NCI-H2107 treated with DMSO at 0.1 percent for 48 hours (cell line): ENCODE data around the gene FLYWCH2.
"Not testable (repeated sequence)": the region's sequence is repeated elsewhere in the genome, so short reads cannot be mapped to it uniquely, and the experiment has no call there.

Experiments
- DNase-seq: peaks from one replicate; lab custom pipeline; 2025; ENCODE audit not compliant: unreplicated experiment; lab: John Stamatoyannopoulos, UW

Gene FLYWCH2

GRCh38 chr16:2912330-2913199, 29.6 kb downstream of the FLYWCH2 start:
- peak; percentile 52 for DNase-seq

GRCh38 chr16:2913603-2914002, 30.6 kb downstream of the FLYWCH2 start:
- no peak for DNase-seq

DNA sequence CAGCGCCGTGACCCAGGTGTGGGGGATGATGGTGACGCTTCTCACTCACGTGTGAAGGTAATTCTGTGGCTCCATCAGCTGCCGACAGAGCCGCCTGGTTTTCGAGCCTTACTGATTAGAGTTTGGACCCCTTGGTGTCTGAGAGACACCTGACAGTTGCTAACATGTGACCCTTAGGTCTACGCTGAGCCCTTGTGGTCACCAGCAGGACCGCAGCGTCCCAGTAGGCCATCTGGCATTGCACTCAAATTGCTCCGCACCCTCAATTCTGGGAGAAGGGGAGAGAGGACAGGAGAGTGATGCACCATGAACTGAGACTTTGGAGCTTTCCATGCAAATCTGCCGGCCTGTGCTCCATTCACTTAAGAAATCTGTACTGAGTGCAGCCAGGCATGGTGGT, 31.2 kb downstream of the FLYWCH2 start:
- no peak for DNase-seq

DNA sequence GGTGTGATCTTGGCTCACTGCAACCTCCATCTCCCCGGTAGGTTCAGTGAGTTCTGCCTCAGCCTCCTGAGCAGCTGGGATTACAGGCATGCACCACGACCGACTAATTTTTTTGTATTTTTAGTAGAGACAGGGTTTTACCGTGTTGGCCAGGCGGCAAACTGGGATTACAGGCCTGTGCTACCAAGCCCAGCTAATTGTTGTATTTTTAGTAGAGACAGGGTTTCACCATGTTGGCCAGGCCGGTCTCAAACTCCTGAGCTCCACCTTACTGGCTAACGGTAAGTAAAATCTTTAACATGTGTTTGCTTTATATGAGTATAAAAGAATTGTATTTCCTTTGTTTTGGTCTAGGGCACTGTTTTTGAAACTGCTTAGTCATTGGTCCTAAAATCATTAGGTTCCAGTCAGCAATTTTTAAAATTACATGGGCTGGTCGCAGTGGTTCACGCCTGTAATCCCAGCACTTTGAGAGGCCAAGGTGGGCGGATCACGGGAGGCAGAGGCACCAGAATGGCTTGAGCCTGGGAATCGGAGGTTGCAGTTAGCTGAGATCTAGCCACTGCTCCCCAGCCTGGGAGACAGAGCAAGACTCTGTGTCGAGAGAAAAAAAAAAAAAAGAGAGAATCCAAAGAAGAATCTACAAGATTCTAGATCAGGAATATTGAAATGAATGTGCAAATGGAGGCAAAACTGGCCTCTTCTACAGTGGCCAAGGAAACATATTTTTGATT, 32.3 kb downstream of the FLYWCH2 start:
- DNase-seq = no peak

GRCh38 chr16:2919511-2920255, 36.7 kb downstream of the FLYWCH2 start:
- DNase-seq = peak; percentile 38

- DNase-seq = no peak
These were observed 40.5 kb downstream of the FLYWCH2 start for GRCh38 chr16:2923481-2923880.

- no peak for DNase-seq
These were observed 42.1 kb downstream of the FLYWCH2 start for GRCh38 chr16:2924901-2925755.

DNA sequence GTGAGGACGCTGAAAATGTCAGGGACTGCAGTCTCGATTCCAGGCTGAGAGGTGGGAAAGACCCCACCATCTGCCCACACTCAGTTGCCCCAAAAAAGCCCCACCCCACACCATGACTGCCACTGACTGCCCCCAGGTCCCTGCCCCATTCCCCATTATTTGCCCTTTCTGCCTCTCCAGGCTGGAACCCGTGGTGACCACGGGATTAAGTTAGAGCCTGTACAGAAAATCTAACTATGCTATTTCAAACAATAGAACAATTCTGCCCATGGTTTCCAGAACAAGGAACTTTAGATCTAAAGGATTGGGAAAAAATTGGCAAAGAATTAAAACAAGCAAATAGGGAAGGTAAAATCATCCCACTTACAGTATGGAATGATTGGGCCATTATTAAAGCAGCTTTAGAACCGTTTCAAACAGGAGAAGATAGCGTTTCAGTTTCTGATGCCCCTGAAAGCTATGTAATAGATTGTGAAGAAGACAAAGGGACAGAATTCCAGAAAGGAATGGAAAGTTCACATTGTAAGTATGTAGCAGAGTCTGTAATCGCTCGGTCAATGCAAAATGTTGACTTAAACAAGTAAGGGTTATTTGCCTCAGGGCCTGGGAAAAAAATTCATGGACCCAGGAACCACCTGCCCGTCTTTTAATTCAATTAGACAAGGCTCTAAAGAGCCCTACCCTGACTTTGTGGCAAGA, 43.1 kb downstream of the FLYWCH2 start:
- DNase-seq = no peak

GRCh38 chr16:2926650-2926999, 43.6 kb downstream of the FLYWCH2 start:
- peak; percentile 50 for DNase-seq

DNA sequence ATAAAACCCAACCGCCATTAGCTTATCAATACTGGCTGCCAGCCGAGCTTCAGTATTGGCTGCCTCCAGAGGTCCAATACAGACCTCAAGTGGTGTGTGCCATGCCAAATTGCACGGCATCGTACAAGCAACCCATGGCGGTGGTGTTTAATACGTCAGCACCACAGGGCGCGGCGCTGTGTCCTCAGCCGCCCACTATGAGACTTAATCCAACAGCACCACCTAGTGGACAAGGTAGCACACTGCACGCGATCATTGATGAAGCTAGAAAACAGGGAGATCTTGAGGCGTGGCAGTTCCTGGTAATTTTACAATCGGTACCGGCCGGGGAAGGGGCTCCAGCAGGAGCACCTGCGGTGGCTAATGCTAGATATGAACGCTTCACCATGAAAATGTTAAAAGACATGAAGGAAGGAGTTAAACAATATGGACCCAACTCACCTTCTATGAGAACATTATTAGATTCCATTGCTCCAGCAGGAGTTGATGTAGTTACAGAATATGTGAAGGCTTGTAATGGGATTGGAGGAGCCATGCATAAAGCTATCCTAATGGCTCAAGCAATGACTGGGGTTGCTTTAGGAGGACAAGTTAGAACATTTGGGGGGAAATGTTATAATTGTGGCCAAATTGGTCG, 44.1 kb downstream of the FLYWCH2 start:
- DNase-seq = peak; percentile 79

- not testable (repeated sequence) for DNase-seq
These were observed 45.1 kb downstream of the FLYWCH2 start for GRCh38 chr16:2928151-2928550.

DNA sequence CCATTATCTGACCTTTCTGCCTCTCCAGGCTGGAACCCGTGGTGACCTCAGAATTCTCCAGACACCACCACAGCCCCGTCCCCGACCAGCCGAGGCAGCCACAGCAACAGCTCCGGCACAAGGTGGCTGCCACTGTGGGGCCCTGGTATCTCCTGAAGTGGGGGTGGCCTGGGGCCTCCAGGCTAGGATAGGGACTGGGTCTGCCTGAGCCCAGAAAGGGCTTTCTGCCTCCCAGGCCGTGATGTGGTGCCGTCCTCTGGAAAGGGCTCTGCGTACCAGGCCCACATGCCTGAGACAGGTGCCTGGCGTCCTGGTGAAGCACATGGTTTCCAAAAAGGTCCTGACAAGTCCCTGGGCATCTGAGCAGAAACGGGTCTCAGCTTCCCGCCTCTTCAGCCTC, 45.8 kb downstream of the FLYWCH2 start:
- DNase-seq = no peak

GRCh38 chr16:2929693-2930092, 46.7 kb downstream of the FLYWCH2 start:
- DNase-seq = no peak

DNA sequence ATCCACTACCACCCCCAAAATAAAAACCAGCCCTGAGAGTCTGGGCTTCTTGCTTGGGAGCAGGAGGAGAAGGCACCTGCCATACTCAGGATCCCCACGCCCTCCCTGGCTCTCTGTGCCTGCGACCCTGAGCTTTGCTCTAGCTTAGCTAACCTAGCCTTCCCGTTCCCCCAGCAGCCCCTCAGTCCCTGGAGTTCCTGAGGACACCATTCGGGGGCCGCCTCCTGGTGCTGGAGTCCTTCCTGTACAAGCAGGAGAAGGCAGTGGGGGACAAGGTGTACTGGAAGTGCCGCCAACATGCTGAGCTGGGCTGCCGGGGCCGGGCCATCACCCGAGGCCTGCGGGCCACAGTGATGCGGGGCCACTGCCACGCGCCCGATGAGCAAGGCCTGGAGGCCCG, 47.2 kb downstream of the FLYWCH2 start:
- DNase-seq = no peak

DNA sequence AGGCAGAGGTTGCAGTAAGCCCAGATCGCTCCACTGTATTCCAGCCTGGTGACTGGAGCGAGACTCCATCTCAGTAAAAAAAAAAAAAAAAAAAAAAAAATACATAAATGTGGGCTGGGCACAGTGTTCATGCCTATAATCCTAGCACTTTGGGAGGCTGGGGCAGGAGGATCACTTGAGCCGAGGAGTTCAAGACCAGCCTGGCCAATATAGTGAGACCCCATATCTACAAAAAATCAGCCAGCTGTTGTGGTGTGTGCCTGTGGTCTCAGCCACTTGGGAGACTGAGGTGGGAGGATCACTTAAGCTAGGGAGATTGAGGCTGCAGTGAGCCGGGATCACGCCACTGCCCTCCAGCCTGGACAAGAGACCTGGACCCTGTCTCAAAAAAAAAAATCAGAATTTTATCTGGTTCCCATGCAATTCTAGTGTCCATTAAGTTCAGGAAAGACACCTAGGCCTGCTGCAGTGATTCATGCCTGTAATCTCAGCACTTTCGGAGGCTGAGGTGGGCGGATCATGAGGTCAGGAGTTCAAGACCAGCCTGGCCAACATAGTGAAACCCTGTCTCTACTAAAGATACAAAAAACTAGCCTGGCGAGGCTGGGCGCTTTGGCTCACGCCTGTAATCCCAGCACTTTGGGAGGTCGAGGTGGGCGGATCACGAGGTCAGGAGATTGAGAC, 48.4 kb downstream of the FLYWCH2 start:
- not testable (repeated sequence) for DNase-seq

DNA sequence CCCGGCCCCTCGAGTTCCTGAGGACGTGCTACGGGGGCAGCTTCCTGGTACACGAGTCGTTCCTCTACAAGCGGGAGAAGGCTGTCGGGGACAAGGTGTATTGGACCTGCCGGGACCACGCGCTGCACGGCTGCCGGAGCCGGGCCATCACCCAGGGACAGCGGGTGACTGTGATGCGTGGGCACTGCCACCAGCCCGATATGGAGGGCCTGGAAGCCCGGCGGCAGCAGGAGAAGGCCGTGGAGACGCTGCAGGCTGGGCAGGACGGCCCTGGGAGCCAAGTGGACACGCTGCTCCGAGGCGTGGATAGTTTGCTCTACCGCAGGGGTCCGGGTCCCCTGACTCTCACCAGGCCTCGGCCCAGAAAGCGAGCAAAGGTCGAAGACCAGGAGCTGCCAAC, 50.1 kb downstream of the FLYWCH2 start:
- DNase-seq = no peak

- DNase-seq = no peak
These were observed 50.7 kb downstream of the FLYWCH2 start for GRCh38 chr16:2933701-2934100.

DNA sequence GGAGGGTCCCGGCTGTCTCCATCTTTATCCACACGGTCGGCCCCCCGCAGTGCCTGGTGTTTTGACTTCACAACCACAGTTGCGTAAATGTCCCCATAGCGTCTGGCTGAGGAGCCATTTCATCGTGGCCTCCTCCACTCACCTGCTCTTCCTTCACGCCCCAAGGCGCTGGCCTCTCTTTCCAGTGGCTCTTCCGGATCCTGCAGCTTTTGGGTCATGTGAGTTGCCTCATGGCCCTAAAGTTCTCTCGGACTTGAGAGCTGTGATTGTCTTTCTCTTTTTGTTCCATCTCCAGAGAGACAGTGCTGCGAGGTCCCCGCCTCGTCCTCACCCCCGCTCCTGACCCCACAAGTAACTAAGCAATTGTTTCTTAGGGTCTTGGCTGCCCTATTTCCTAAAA, 51.4 kb downstream of the FLYWCH2 start:
- DNase-seq = no peak

DNA sequence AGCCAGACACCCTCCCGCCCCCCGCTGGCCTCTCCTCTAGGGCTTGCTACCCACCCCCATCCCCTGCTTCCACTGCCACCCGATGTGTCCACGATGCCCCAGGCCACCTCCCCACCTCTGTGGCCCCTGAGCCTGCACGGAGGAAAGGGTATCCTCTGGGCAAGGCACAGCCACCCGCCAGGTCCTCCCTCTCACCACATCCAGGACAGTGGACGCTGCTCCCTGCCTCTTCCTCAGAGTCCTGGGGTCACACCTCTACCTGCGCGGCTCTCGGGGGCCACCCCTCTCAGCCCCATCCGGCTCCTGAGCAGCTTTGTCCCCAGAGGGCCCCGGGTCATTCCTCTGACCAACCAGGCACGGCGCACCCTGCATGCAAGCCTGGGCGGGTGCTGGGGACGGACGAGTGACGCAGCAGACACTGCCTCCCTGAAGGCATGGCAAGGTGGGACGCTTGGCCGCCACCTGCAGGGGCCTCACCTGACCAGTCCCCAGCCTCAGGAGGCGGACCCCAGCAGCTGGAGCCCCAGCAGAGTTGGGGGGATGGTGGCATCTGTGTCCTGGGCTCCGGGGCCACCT, 53.5 kb downstream of the FLYWCH2 start:
- no peak for DNase-seq
